Cortex of kidney (tissue), 1 donor: ENCODE measurements around the gene PRDM8.

Experiments used
- DNase-seq: peaks from one replicate; lab custom pipeline; 2025; lab: John Stamatoyannopoulos, UW

Gene PRDM8

GRCh38 chr4:80201252-80202151, 4.2 kb downstream of the PRDM8 start:
- DNase-seq: no peak

GRCh38 chr4:80202190-80202711, 4.9 kb downstream of the PRDM8 start:
- no peak for DNase-seq

DNA sequence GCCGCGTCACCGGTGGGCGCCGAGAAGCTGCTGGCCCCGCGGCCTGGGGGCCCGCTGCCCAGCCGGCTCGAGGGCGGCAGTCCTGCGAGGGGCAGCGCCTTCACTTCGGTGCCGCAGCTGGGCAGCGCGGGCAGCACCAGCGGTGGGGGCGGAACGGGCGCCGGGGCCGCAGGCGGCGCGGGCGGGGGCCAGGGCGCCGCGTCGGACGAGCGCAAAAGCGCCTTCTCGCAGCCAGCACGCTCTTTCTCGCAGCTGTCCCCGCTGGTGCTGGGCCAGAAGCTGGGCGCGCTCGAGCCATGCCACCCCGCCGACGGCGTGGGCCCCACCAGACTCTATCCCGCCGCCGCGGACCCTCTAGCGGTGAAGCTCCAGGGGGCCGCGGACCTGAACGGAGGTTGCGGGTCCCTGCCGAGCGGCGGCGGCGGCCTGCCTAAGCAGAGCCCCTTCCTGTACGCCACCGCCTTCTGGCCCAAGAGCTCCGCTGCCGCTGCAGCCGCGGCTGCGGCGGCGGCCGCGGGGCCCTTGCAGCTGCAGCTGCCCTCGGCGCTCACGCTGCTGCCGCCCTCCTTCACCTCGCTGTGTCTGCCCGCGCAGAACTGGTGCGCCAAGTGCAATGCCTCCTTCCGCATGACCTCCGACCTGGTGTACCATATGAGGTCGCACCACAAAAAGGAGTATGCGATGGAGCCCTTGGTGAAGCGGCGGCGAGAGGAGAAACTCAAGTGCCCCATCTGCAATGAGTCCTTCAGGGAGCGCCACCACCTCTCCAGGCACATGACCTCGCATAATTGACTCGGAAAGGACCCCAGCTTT, 5.6 kb downstream of the PRDM8 start:
- DNase-seq: no peak

DNA sequence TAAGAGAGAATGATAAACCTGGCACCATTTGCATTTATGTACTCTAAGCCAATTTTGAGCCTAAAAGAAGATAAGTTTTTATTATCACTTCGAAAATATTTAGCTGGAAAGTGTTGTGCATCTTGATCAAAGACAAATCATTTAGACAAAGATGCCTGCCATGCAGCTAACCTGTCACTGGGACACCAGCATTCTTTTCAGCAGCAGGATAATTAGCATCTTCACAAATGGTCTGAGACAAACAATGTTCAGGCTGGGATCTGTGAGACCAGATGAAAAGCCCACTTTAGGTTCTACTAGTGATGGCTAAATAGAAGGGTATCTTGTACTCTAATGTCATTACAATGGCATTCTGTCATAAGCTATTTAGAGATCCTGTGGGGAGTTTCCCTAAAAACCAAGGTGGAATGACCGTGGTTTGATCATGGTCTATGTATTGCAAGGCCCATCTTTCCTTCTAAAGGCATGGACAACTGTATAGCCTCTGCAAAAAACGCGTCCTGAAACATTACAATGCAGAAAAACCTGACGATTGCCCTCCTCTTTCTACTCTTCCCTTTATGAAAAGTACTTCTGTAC, 7.2 kb downstream of the PRDM8 start:
- DNase-seq: no peak

GRCh38 chr4:80206111-80206510, 8.8 kb downstream of the PRDM8 start:
- DNase-seq: no peak

DNA sequence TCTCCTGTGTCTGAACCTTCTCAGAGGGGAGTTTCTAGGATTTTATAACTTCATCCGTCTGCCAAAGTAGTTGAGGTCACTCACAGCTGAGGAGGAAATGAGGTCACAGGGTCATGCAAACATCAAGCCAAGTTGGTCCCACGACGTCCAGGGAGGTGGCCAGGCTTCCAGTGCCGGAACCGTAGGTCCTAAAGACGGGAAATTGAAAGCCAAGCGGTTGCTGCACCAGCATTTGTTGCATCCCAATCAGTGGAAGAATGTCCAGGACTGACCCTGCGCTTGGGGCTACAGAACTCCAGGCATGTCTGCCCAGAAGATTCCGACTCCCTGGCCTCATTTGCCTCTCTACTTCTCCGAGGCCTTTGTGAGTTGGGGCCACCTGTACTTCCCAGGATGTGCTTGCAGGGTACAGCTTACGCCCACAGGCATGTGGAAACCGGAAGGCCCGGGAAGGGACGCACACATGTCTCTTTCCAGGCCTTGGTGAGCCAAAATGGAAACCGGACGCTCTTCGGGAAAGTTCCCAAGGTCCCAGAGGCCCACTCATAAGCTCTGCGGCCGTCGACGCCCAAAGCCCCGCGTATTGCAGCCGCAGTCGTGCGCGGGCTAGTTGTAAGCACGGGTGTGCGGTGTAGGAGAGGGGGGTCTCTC, 9.3 kb downstream of the PRDM8 start:
- DNase-seq: no peak

DNA sequence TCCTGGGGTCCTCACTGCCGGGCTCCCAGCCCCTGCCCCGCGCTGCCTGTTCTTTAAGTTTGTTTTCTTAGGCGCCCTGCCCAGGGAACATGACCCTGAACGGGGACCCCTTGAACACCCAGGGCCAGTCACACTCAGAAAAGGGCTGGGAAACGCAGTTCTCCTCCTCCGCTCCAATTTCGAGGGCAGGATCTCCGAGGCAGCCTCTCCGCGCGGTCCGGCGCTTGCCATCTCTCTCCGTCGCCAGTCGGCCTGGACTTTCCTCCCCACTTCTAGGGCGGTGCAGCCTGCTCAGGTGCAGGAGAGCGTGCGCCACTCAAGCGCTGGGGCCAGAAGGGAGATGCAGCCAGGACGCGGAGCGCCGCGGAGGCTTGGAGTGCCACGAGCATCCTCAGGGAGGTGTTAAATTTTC, 9.9 kb downstream of the PRDM8 start:
- DNase-seq: no peak

DNA sequence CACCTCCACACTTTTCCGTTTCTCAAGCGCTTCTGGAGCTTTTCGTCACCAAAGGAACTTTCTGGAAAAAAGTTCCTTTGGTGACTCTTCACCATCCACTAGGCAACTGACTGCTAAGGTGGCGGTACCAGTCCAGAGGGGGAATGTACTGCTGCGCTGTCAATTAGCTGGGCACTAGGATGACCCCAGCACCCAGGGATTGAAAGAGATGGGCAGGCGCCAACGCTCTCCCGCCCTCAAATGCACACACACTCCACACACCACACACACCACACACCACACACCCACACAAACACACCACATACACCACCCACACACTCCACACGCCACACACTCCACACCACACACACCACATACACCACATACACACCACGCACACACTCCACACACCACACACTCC, 10.4 kb downstream of the PRDM8 start:
- DNase-seq: no peak

- no peak for DNase-seq
Measured at GRCh38 chr4:80208610-80209339, 11.5 kb downstream of the PRDM8 start.

DNA sequence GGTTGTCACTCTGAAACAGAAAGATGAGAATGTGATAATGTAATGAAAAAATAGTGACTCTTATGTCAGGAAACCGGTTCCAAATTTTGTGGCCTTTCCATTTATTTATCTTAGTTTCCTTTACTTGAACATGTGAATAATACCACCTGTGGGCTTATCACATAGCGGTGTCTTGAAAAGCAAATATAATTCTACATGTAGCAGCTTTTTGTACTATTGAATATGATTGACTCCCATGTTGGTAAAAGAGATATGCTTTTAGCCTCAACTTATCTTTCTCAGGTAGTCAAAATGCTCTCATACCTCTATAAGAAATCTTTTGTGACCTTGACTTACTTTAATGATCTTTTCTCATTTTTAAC, 12.0 kb downstream of the PRDM8 start:
- no peak for DNase-seq

GRCh38 chr4:80210549-80210948, 13.2 kb downstream of the PRDM8 start:
- no peak for DNase-seq

GRCh38 chr4:80213117-80213815, 16.0 kb downstream of the PRDM8 start:
- no peak for DNase-seq

GRCh38 chr4:80215449-80216052, 18.2 kb downstream of the PRDM8 start:
- DNase-seq: no peak

DNA sequence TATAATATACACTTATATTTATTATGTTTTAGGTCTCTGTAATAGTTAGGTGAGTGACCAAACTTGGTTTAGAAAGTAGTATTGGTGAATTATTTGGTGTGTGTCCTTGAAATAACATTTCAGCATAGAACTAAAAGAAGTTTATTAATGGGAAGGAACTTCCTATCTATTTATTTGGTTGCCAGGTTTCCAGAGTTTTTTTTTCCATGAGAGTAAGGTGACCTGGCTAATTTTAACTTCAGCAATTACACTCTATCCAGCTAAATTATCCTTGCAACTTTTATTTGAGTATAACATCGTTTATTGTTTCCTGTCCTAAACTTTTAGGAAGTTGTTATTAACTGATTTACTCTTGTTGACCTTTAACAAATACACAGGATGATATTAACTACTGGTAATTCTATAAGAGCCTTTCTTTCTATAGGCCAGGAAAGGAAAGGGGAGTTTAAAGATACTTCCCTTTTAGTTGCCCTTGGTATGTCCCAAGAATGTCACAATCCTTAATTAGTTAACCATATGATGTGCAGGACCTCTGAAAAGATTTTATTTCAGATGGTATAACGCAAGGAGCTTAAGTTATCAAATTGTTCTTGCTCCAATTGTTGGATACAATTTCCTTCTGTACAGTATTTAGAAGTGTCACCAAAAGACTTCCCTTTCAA, 18.9 kb downstream of the PRDM8 start:
- DNase-seq: no peak

GRCh38 chr4:80219301-80220025, 22.2 kb downstream of the PRDM8 start:
- no peak for DNase-seq

GRCh38 chr4:80220711-80221110, 23.4 kb downstream of the PRDM8 start:
- no peak for DNase-seq

DNA sequence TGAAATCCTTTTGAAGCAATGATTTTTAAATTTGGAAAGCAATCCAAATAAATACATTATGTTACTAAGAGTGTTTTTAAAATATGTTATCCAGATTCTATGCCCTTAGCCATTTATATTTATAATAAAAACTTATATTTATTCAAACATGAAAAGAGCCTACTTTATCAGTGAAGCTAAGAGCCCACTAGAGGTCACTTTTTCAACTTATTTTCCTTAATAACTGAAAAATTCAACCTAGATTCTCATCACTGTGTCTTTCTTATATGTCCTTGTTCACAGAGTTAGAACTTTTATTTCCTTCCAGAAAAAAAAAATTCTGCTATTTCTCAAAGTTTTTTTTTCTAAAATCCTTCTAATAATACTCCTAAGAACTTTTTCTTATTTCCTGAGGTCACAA, 23.9 kb downstream of the PRDM8 start:
- DNase-seq: no peak

- DNase-seq: no peak
Measured at GRCh38 chr4:80225595-80225994, 28.3 kb downstream of the PRDM8 start.

DNA sequence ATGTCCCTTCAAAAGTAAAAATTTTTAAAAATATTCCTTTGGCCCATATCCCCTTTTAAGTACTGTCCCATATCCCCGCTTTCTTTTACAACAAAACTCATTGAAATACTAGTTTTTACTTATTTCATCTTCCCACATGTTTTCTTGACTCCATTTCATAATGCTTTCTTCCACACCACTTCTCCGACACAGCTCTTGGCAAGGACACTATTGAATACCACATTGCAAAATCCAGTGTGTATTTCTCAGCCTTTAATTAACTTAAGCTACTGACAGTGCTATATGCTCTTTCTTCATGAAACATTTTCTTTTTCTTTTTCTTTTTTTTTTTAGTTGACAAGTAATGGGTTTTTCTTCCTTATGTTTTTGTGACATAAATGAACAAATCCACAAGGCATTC, 28.8 kb downstream of the PRDM8 start:
- no peak for DNase-seq
